Activated CD4-positive, alpha-beta T cell treated with anti-CD3 and anti-CD28 coated beads, Interleukin-2, amount 50 U/mL, for 24 hours (primary cell): ENCODE results near the gene ZFAND2A.
"Not testable (repeated sequence)": the region's sequence is repeated elsewhere in the genome, so short reads cannot be mapped to it uniquely, and the experiment has no call there.

ENCODE experiments used
- DNase-seq, 2 donors: peaks; one replicate each; pipeline ENCODE4 v3.0.0-alpha.2; 2020; ENCODE audit warnings: low read depth in 1 of 2, low spot score in 1 of 2

ZFAND2A gene

GRCh38 chr7:1152492-1152891, 7.5 kb downstream of the ZFAND2A start:
- no peak for DNase-seq

- DNase-seq = no peak
Observed at GRCh38 chr7:1151653-1152425, 8.2 kb downstream of the ZFAND2A start.

GRCh38 chr7:1151156-1151555, 8.8 kb downstream of the ZFAND2A start:
- no peak for DNase-seq

- no peak for DNase-seq
Observed at GRCh38 chr7:1150400-1151002, 9.5 kb downstream of the ZFAND2A start.

GRCh38 chr7:1149351-1149794, 10.6 kb downstream of the ZFAND2A start:
- DNase-seq = no peak

GRCh38 chr7:1147873-1148272, 12.1 kb downstream of the ZFAND2A start:
- not testable (repeated sequence) for DNase-seq

GRCh38 chr7:1144269-1144771, 15.7 kb downstream of the ZFAND2A start:
- no peak for DNase-seq

GRCh38 chr7:1143031-1143430, 17.0 kb downstream of the ZFAND2A start:
- not testable (repeated sequence) for DNase-seq

GRCh38 chr7:1142051-1142635, 17.9 kb downstream of the ZFAND2A start:
- no peak for DNase-seq

- no peak for DNase-seq
Observed at GRCh38 chr7:1141651-1142050, 18.3 kb downstream of the ZFAND2A start.

- DNase-seq = no peak
Observed at GRCh38 chr7:1140476-1141104, 19.4 kb downstream of the ZFAND2A start.

- no peak for DNase-seq
Observed at GRCh38 chr7:1137517-1138167, 22.4 kb downstream of the ZFAND2A start.

GRCh38 chr7:1136841-1137516, 23.0 kb downstream of the ZFAND2A start:
- no peak for DNase-seq

- DNase-seq = no peak
Observed at GRCh38 chr7:1134951-1135350, 25.0 kb downstream of the ZFAND2A start.

GRCh38 chr7:1131471-1132265, 28.3 kb downstream of the ZFAND2A start:
- DNase-seq = no peak

GRCh38 chr7:1130021-1130990, 29.7 kb downstream of the ZFAND2A start:
- DNase-seq = no peak

- DNase-seq = no peak
Observed at GRCh38 chr7:1129431-1129830, 30.6 kb downstream of the ZFAND2A start.

GRCh38 chr7:1127001-1127400, 33.0 kb downstream of the ZFAND2A start:
- DNase-seq = no peak

- no peak for DNase-seq
Observed at GRCh38 chr7:1125603-1125969, 34.4 kb downstream of the ZFAND2A start.
